Muscle layer of duodenum (tissue), 2 donors: ENCODE measurements around the gene CEP120.
"Not testable (repeated sequence)": the region's sequence is repeated elsewhere in the genome, so short reads cannot be mapped to it uniquely, and the experiment has no call there.

Experiments
- H3K27ac ChIP-seq: one replicate; pipeline ENCODE4 v1.7.0; 2013; ENCODE audit warnings: mild to moderate bottlenecking, low read length
- H3K27me3 ChIP-seq: one replicate; pipeline ENCODE4 v1.7.0; 2013; ENCODE audit warnings: low read depth, mild to moderate bottlenecking, control low read depth, low read length
- H3K36me3 ChIP-seq, 2 donors: one replicate each; pipeline ENCODE4 v1.7.0; 2013; ENCODE audit warnings: low read length in 2 of 2, control low read depth in 1 of 2, mild to moderate bottlenecking in 1 of 2; ENCODE audit not compliant: insufficient read depth in 2 of 2, control insufficient read depth in 1 of 2
- H3K4me1 ChIP-seq, 2 donors: one replicate each; pipeline ENCODE4 v1.7.0; 2013; ENCODE audit warnings: low read length in 2 of 2, mild to moderate bottlenecking in 2 of 2, control low read depth in 1 of 2, moderate library complexity in 1 of 2; ENCODE audit not compliant: insufficient read depth in 2 of 2, control insufficient read depth in 1 of 2
- H3K4me3 ChIP-seq, 2 donors: one replicate each; pipeline ENCODE4 v1.7.0; 2013; ENCODE audit warnings: low read length in 2 of 2, low read depth in 1 of 2, mild to moderate bottlenecking in 1 of 2
- H3K9me3 ChIP-seq, 2 donors: one replicate each; pipeline ENCODE4 v1.7.0; 2013; ENCODE audit warnings: low read length in 2 of 2, control low read depth in 1 of 2, mild to moderate bottlenecking in 1 of 2; ENCODE audit not compliant: control insufficient read depth in 1 of 2
- donor health status: healthy.

Gene CEP120

GRCh38 chr5:123421773-123422172 is 1.4 kb downstream of the CEP120 start:
- H3K4me1 ChIP-seq, result peaks cover 5 to 16% of the 10 kb centered on the region in 2 donors
- H3K4me3 ChIP-seq, result peak overlapping the region; percentile 91 to 97
- peaks cover 0 to 7% of the 10 kb centered on the region in 2 donors for H3K36me3 ChIP-seq
- H3K27ac ChIP-seq, result no peak overlapping the region
- H3K9me3 ChIP-seq, result no peaks in the 10 kb centered on the region
- no peaks in the 10 kb centered on the region for H3K27me3 ChIP-seq

GRCh38 chr5:123414974-123415373 is 8.2 kb downstream of the CEP120 start:
- Histone ChIP-seq H3K36me3 (peaks cover 22 to 25% of the 10 kb centered on the region in 2 donors), H3K4me3 (no peak overlapping the region), H3K4me1 (no peaks in the 10 kb centered on the region)

GRCh38 chr5:123412206-123412605 is 11.0 kb downstream of the CEP120 start:
- Histone ChIP-seq H3K27me3 (no peaks in the 10 kb centered on the region), H3K4me1 (no peaks in the 10 kb centered on the region), H3K27ac (no peak overlapping the region), H3K9me3 (no peaks in the 10 kb centered on the region), H3K4me3 (no peak overlapping the region), H3K36me3 (peaks cover 29 to 30% of the 10 kb centered on the region in 2 donors)

More at GRCh38 chr5:123414974-123415373, 8.2 kb downstream of the CEP120 start:
- H3K9me3 ChIP-seq, result no peaks in the 10 kb centered on the region
- no peak overlapping the region for H3K27ac ChIP-seq
- H3K27me3 ChIP-seq, result no peaks in the 10 kb centered on the region

- peaks cover 30 to 51% of the 10 kb centered on the region in 2 donors for H3K36me3 ChIP-seq
Measured at GRCh38 chr5:123401999-123402398, 21.2 kb downstream of the CEP120 start.

GRCh38 chr5:123401320-123401719 is 21.9 kb downstream of the CEP120 start:
- Histone ChIP-seq H3K36me3 (peaks cover 36 to 58% of the 10 kb centered on the region in 2 donors), H3K27me3 (no peaks in the 10 kb centered on the region), H3K4me1 (no peaks in the 10 kb centered on the region), H3K9me3 (no peaks in the 10 kb centered on the region), H3K4me3 (no peak overlapping the region), H3K27ac (no peak overlapping the region)

More at GRCh38 chr5:123401999-123402398, 21.2 kb downstream of the CEP120 start:
- H3K4me3 ChIP-seq, H3K27ac ChIP-seq, H3K27me3 ChIP-seq, H3K9me3 ChIP-seq, H3K4me1 ChIP-seq: not testable (repeated sequence)

- H3K4me1 ChIP-seq, H3K4me3 ChIP-seq, H3K9me3 ChIP-seq, H3K27ac ChIP-seq, H3K27me3 ChIP-seq: not testable (repeated sequence)
- H3K36me3 ChIP-seq, result peaks cover 36 to 59% of the 10 kb centered on the region in 2 donors
Measured at GRCh38 chr5:123400870-123401291, 22.3 kb downstream of the CEP120 start.

- peaks cover 18 to 45% of the 10 kb centered on the region in 2 donors for H3K36me3 ChIP-seq
- H3K27me3 ChIP-seq, result no peaks in the 10 kb centered on the region
- H3K4me3 ChIP-seq, result no peak overlapping the region
- H3K27ac ChIP-seq, result no peak overlapping the region
- H3K9me3 ChIP-seq, result no peaks in the 10 kb centered on the region
- no peaks in the 10 kb centered on the region for H3K4me1 ChIP-seq
Measured at GRCh38 chr5:123398058-123398733, 25.0 kb downstream of the CEP120 start.

- peaks cover 11 to 45% of the 10 kb centered on the region in 2 donors for H3K36me3 ChIP-seq
- H3K27me3 ChIP-seq, result no peaks in the 10 kb centered on the region
- no peaks in the 10 kb centered on the region for H3K4me1 ChIP-seq
- no peak overlapping the region for H3K4me3 ChIP-seq
- H3K27ac ChIP-seq, result no peak overlapping the region
- H3K9me3 ChIP-seq, result no peaks in the 10 kb centered on the region
Measured at GRCh38 chr5:123397538-123397937, 25.7 kb downstream of the CEP120 start.

- H3K36me3 ChIP-seq, result peaks cover 17 to 49% of the 10 kb centered on the region in 2 donors
- no peaks in the 10 kb centered on the region for H3K27me3 ChIP-seq
- H3K27ac ChIP-seq, result no peak overlapping the region
- H3K4me1 ChIP-seq, result no peaks in the 10 kb centered on the region
- H3K9me3 ChIP-seq, result no peaks in the 10 kb centered on the region
- H3K4me3 ChIP-seq, result no peak overlapping the region
Measured at GRCh38 chr5:123391009-123391408, 32.2 kb downstream of the CEP120 start.

- H3K4me3 ChIP-seq, result no peak overlapping the region
- H3K4me1 ChIP-seq, result no peaks in the 10 kb centered on the region
- H3K36me3 ChIP-seq, result peaks cover 17 to 61% of the 10 kb centered on the region in 2 donors
- H3K27ac ChIP-seq, result no peak overlapping the region
- H3K9me3 ChIP-seq, result no peaks in the 10 kb centered on the region
- no peaks in the 10 kb centered on the region for H3K27me3 ChIP-seq
Measured at GRCh38 chr5:123389794-123390193, 33.4 kb downstream of the CEP120 start.

- Histone ChIP-seq H3K27ac (no peak overlapping the region), H3K9me3 (no peaks in the 10 kb centered on the region), H3K36me3 (peaks cover 22 to 61% of the 10 kb centered on the region in 2 donors), H3K27me3 (no peaks in the 10 kb centered on the region), H3K4me1 (no peaks in the 10 kb centered on the region), H3K4me3 (no peak overlapping the region)
Measured at GRCh38 chr5:123387313-123387712, 35.9 kb downstream of the CEP120 start.

GRCh38 chr5:123382252-123382651 is 41.0 kb downstream of the CEP120 start:
- Histone ChIP-seq H3K4me1 (no peaks in the 10 kb centered on the region), H3K27me3 (no peaks in the 10 kb centered on the region), H3K4me3 (no peak overlapping the region), H3K36me3 (peaks cover 28 to 59% of the 10 kb centered on the region in 2 donors), H3K9me3 (no peaks in the 10 kb centered on the region), H3K27ac (no peak overlapping the region)
